ENCODE data around the gene PRELID1. TPM values are rescaled to one million over a fixed set of nuclear protein-coding genes. Genes with fewer than 3 reads are reported as not detected.

The PRELID1 gene
- total and polyA plus RNA-seq, 2 experiments from 2014 or later, result 86.0 to 185 TPM

DNA sequence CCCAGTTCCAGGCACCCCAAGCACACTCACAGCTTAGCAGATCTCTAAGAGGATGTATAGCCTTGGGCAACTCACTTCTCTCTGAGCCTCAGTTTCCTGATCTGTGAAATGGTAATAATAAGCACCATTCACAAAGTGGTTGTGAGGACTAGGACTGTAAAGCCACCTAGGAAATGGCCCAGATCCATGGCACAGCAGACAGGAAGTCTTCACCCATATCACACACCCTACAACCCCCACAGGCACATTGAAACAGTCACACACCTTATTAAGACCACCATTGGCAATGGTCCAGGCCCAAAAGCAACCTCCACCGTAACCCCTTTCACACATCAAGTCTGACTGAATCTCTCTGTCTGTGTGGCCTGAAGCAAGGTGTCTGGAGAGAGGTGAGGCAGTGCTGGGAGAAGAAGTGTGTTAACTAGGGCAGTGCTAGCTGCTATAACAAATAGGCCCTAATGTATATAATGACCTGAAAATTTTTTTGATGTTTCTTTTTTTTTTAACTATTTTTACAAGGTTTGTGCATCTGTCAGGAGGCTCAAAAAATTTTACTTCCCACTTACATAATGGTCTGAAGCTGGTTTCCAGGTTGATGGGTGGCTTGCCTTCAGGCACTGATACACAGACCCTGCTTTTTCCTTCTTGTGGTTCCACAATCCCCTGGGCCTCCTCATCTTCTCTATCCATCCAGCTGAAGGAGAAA is 51.7 kb downstream of the PRELID1 start:
- Histone ChIP-seq H3K27me3 (no peaks in the 10 kb centered on the region), H3K9me3 (ENCODE audit: low read depth) (no peaks in the 10 kb centered on the region), H3K4me1 (ENCODE audit: low read depth) (peaks cover 23% of the 10 kb centered on the region), H3K27ac (no peak overlapping the region), H3K36me3 (no peaks in the 10 kb centered on the region), H3K4me3 (no peak overlapping the region)
- DNase-seq (ENCODE audit: low read depth in 1 of 2, low spot score in 1 of 2), result no peak
- TF ChIP-seq, protein P1, sequence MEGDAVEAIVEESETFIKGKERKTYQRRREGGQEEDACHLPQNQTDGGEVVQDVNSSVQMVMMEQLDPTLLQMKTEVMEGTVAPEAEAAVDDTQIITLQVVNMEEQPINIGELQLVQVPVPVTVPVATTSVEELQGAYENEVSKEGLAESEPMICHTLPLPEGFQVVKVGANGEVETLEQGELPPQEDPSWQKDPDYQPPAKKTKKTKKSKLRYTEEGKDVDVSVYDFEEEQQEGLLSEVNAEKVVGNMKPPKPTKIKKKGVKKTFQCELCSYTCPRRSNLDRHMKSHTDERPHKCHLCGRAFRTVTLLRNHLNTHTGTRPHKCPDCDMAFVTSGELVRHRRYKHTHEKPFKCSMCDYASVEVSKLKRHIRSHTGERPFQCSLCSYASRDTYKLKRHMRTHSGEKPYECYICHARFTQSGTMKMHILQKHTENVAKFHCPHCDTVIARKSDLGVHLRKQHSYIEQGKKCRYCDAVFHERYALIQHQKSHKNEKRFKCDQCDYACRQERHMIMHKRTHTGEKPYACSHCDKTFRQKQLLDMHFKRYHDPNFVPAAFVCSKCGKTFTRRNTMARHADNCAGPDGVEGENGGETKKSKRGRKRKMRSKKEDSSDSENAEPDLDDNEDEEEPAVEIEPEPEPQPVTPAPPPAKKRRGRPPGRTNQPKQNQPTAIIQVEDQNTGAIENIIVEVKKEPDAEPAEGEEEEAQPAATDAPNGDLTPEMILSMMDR (IDR thresholded peaks at IDR 0.05; ENCODE audit: low read depth, low read length), result no peak

DNA sequence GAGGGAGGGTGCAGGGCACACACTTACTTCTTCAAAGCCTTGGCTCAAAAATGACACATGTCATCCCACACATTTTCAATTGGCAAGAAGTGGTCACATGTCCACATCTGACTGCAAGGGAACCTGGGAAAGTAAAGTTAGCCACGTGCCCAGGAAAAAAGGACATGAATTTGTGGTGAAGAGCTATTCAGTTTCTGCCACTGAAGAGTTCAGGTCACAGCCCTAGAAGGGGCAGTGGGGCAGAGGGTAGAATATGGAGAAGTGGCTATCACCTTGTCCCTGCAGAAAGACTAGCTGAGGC is 52.2 kb downstream of the PRELID1 start:
- no peak overlapping the region for H3K27ac ChIP-seq
- TF ChIP-seq, protein P1 (IDR thresholded peaks at IDR 0.05; ENCODE audit: low read depth, low read length), result no peak

More for the DNA sequence above, 52.2 kb downstream of the PRELID1 start:
- no peak for DNase-seq (ENCODE audit: low read depth in 1 of 2, low spot score in 1 of 2)
- Histone ChIP-seq H3K9me3 (ENCODE audit: low read depth) (no peaks in the 10 kb centered on the region), H3K27me3 (no peaks in the 10 kb centered on the region), H3K4me1 (ENCODE audit: low read depth) (peaks cover 19% of the 10 kb centered on the region), H3K36me3 (no peaks in the 10 kb centered on the region), H3K4me3 (no peak overlapping the region)

Other genes with a start within 250 kb of the PRELID1 start
- 1.1 and 2.8 TPM in 2 replicates for gene FGFR4, start 216.9 kb upstream of the PRELID1 start, total RNA-seq
- gene FGFR4, start 216.9 kb upstream of the PRELID1 start, polyA plus RNA-seq, result 0.96 and 1.8 TPM in 2 replicates
- gene NSD1, start 170.0 kb upstream of the PRELID1 start, total RNA-seq, result 29.7 and 37.9 TPM in 2 replicates
- 37.8 and 44.0 TPM in 2 replicates for gene NSD1, start 170.0 kb upstream of the PRELID1 start, polyA plus RNA-seq
- 69.2 and 94.7 TPM in 2 replicates for gene RAB24, start 80 bp upstream of the PRELID1 start, total RNA-seq
- gene RAB24, start 80 bp upstream of the PRELID1 start, polyA plus RNA-seq, result 70.7 and 81.5 TPM in 2 replicates
- gene MXD3, start 8.1 kb downstream of the PRELID1 start, total RNA-seq, result 15.2 and 112 TPM in 2 replicates
- 7.3 and 50.5 TPM in 2 replicates for gene MXD3, start 8.1 kb downstream of the PRELID1 start, polyA plus RNA-seq
- 163 and 198 TPM in 2 replicates for gene LMAN2, start 47.9 kb downstream of the PRELID1 start, total RNA-seq
- 213 and 261 TPM in 2 replicates for gene LMAN2, start 47.9 kb downstream of the PRELID1 start, polyA plus RNA-seq
- gene RGS14, start 54.1 kb downstream of the PRELID1 start, total RNA-seq, result 68.1 and 139 TPM in 2 replicates
- gene RGS14, start 54.1 kb downstream of the PRELID1 start, polyA plus RNA-seq, result 33.6 and 76.5 TPM in 2 replicates
- not detected in 2 replicates for gene SLC34A1, start 80.6 kb downstream of the PRELID1 start, total RNA-seq
- gene SLC34A1, start 80.6 kb downstream of the PRELID1 start, polyA plus RNA-seq, result not detected in 2 replicates
- not detected in 2 replicates for gene PFN3, start 96.9 kb downstream of the PRELID1 start, total RNA-seq
- gene PFN3, start 96.9 kb downstream of the PRELID1 start, polyA plus RNA-seq, result not detected in 2 replicates
- 3.4 and 4.6 TPM in 2 replicates for gene F12, start 105.8 kb downstream of the PRELID1 start, total RNA-seq
- 5.0 and 13.6 TPM in 2 replicates for gene F12, start 105.8 kb downstream of the PRELID1 start, polyA plus RNA-seq
- 43.7 and 62.1 TPM in 2 replicates for gene GRK6, start 122.9 kb downstream of the PRELID1 start, total RNA-seq
- 39.6 and 62.0 TPM in 2 replicates for gene GRK6, start 122.9 kb downstream of the PRELID1 start, polyA plus RNA-seq
- gene PRR7, start 143.0 kb downstream of the PRELID1 start, total RNA-seq, result 26.4 and 29.0 TPM in 2 replicates
- 27.1 and 29.2 TPM in 2 replicates for gene PRR7, start 143.0 kb downstream of the PRELID1 start, polyA plus RNA-seq
- gene DBN1, start 169.8 kb downstream of the PRELID1 start, total RNA-seq, result 258 and 295 TPM in 2 replicates
- 147 and 185 TPM in 2 replicates for gene DBN1, start 169.8 kb downstream of the PRELID1 start, polyA plus RNA-seq
- 165 and 255 TPM in 2 replicates for gene PDLIM7, start 193.8 kb downstream of the PRELID1 start, total RNA-seq
- 328 and 537 TPM in 2 replicates for gene PDLIM7, start 193.8 kb downstream of the PRELID1 start, polyA plus RNA-seq
- 2.4 and 6.0 TPM in 2 replicates for gene DOK3, start 206.0 kb downstream of the PRELID1 start, total RNA-seq
- gene DOK3, start 206.0 kb downstream of the PRELID1 start, polyA plus RNA-seq, result 0.95 and 3.7 TPM in 2 replicates
- gene DDX41, start 213.2 kb downstream of the PRELID1 start, total RNA-seq, result 183 and 223 TPM in 2 replicates
- 107 and 109 TPM in 2 replicates for gene DDX41, start 213.2 kb downstream of the PRELID1 start, polyA plus RNA-seq